IPS-18c (cell line): ENCODE results near the gene RGS5.

Source experiments
- H3K4me3 ChIP-seq: 2 replicates; pipeline ENCODE4 v1.7.0; 2013; ENCODE audit warnings: low read depth, mild to moderate bottlenecking, low read length, moderate library complexity; ENCODE audit not compliant: insufficient read depth
- H3K9me3 ChIP-seq: one replicate; pipeline ENCODE4 v1.6.1; 2013; ENCODE audit warnings: mild to moderate bottlenecking, low read length, moderate library complexity; ENCODE audit not compliant: control insufficient read depth, insufficient read depth

The RGS5 gene

GRCh38 chr1:163165119-163165518, 37.6 kb downstream of the RGS5 start:
- Histone ChIP-seq H3K4me3 (no peak overlapping the region), H3K9me3 (no peaks in the 10 kb centered on the region)

- Histone ChIP-seq H3K9me3 (no peaks in the 10 kb centered on the region), H3K4me3 (no peak overlapping the region)
Measured at GRCh38 chr1:163163881-163164582, 38.7 kb downstream of the RGS5 start.

GRCh38 chr1:163163163-163163562, 39.6 kb downstream of the RGS5 start:
- Histone ChIP-seq H3K9me3 (no peaks in the 10 kb centered on the region), H3K4me3 (no peak overlapping the region)

GRCh38 chr1:163162381-163162914, 40.3 kb downstream of the RGS5 start:
- no peaks in the 10 kb centered on the region for H3K9me3 ChIP-seq
- no peak overlapping the region for H3K4me3 ChIP-seq

GRCh38 chr1:163161841-163162240, 40.9 kb downstream of the RGS5 start:
- Histone ChIP-seq H3K4me3 (no peak overlapping the region), H3K9me3 (no peaks in the 10 kb centered on the region)

GRCh38 chr1:163161337-163161736, 41.4 kb downstream of the RGS5 start:
- Histone ChIP-seq H3K9me3 (no peaks in the 10 kb centered on the region), H3K4me3 (no peak overlapping the region)

- Histone ChIP-seq H3K4me3 (no peak overlapping the region), H3K9me3 (no peaks in the 10 kb centered on the region)
Measured at GRCh38 chr1:163155606-163156005, 47.1 kb downstream of the RGS5 start.

- Histone ChIP-seq H3K4me3 (no peak overlapping the region), H3K9me3 (no peaks in the 10 kb centered on the region)
Measured at GRCh38 chr1:163148911-163149310, 53.8 kb downstream of the RGS5 start.

GRCh38 chr1:163147019-163147418, 55.7 kb downstream of the RGS5 start:
- Histone ChIP-seq H3K9me3 (no peaks in the 10 kb centered on the region), H3K4me3 (no peak overlapping the region)

GRCh38 chr1:163145435-163145834, 57.3 kb downstream of the RGS5 start:
- H3K4me3 ChIP-seq: no peak overlapping the region
- H3K9me3 ChIP-seq: no peaks in the 10 kb centered on the region

GRCh38 chr1:163144418-163144817, 58.3 kb downstream of the RGS5 start:
- Histone ChIP-seq H3K4me3 (no peak overlapping the region), H3K9me3 (no peaks in the 10 kb centered on the region)

- Histone ChIP-seq H3K4me3 (no peak overlapping the region), H3K9me3 (no peaks in the 10 kb centered on the region)
Measured at GRCh38 chr1:163142152-163142551, 60.6 kb downstream of the RGS5 start.

GRCh38 chr1:163141556-163141955, 61.2 kb downstream of the RGS5 start:
- Histone ChIP-seq H3K4me3 (no peak overlapping the region), H3K9me3 (no peaks in the 10 kb centered on the region)

GRCh38 chr1:163137556-163138265, 65.0 kb downstream of the RGS5 start:
- Histone ChIP-seq H3K4me3 (no peak overlapping the region), H3K9me3 (no peaks in the 10 kb centered on the region)

- Histone ChIP-seq H3K9me3 (no peaks in the 10 kb centered on the region), H3K4me3 (no peak overlapping the region)
Measured at GRCh38 chr1:163131981-163132380, 70.7 kb downstream of the RGS5 start.

GRCh38 chr1:163130225-163130856, 72.4 kb downstream of the RGS5 start:
- Histone ChIP-seq H3K4me3 (no peak overlapping the region), H3K9me3 (no peaks in the 10 kb centered on the region)

GRCh38 chr1:163128282-163128681, 74.4 kb downstream of the RGS5 start:
- no peaks in the 10 kb centered on the region for H3K9me3 ChIP-seq
- H3K4me3 ChIP-seq: no peak overlapping the region

GRCh38 chr1:163124812-163125211, 77.9 kb downstream of the RGS5 start:
- Histone ChIP-seq H3K9me3 (no peaks in the 10 kb centered on the region), H3K4me3 (no peak overlapping the region)
